Measurements from ENCODE around the gene STAB1. TPM values are rescaled to one million over a fixed set of nuclear protein-coding genes. Genes with fewer than 3 reads are reported as not detected.
A peak's percentile ranks its signal among the peaks of the same experiment; 100 is the strongest.

STAB1 gene
- total and polyA plus RNA-seq, 7 experiments from 2014 or later = 0.27 to 122 (median 26.1) TPM; not detected in 2

- Histone ChIP-seq H3K4me1 (ENCODE audit: control insufficient read depth in 2 of 2, insufficient read depth in 2 of 2, low read length in 2 of 2) (no peaks in the 10 kb centered on the region), H3K9me3 (ENCODE audit: control insufficient read depth in 2 of 3, low read length in 3 of 3) (no peaks in the 10 kb centered on the region), H3K27ac (ENCODE audit: low read depth, low read length) (no peak overlapping the region), H3K27me3 (ENCODE audit: control insufficient read depth in 2 of 2, insufficient read depth in 2 of 2, low read length in 2 of 2) (no peaks in the 10 kb centered on the region), H3K4me3 (ENCODE audit: low read length) (no peak overlapping the region), H3K36me3 (ENCODE audit: control insufficient read depth in 2 of 3, insufficient read depth in 3 of 3, low read length in 3 of 3) (peaks cover 0 to 32% (median 0%) of the 10 kb centered on the region in 3 experiments)
- H3K9me3 Mint-ChIP-seq = no peaks in the 10 kb centered on the region
- ChIA-PET POLR2A (no interaction called here), CTCF (no interaction called here)
- H3K27ac Mint-ChIP-seq = no peak overlapping the region
- H3K4me3 Mint-ChIP-seq = no peak overlapping the region
- H3K36me3 Mint-ChIP-seq = peaks cover 11 to 33% (median 17%) of the 10 kb centered on the region in 5 donors
- DNase-seq (no peak), ATAC-seq (no peak)
- H3K27me3 Mint-ChIP-seq = no peaks in the 10 kb centered on the region
- peaks cover 0 to 6% (median 0%) of the 10 kb centered on the region in 7 donors for H3K4me1 Mint-ChIP-seq
- intact Hi-C loops (cut with micrococcal nuclease) = no loop called here
Observed at GRCh38 chr3:52570076-52570475, 74.9 kb downstream of the STAB1 start.

GRCh38 chr3:52572221-52572620 is 77.1 kb downstream of the STAB1 start:
- peaks cover 0 to 3% (median 0%) of the 10 kb centered on the region in 11 donors for H3K9me3 Mint-ChIP-seq
- no peak overlapping the region for H3K27ac ChIP-seq (ENCODE audit: low read depth, low read length)
- no peak overlapping the region for H3K4me3 Mint-ChIP-seq
- no peaks in the 10 kb centered on the region for H3K27me3 ChIP-seq (ENCODE audit: control insufficient read depth in 2 of 2, insufficient read depth in 2 of 2, low read length in 2 of 2)
- H3K4me1 Mint-ChIP-seq = peaks cover 0 to 9% (median 0%) of the 10 kb centered on the region in 7 donors
- ATAC-seq = no peak
- no peak for DNase-seq
- no peak overlapping the region for H3K4me3 ChIP-seq (ENCODE audit: low read length)
- ChIA-PET CTCF (no interaction called here), POLR2A (no interaction called here)
- peaks cover 0 to 45% (median 0%) of the 10 kb centered on the region in 3 experiments for H3K36me3 ChIP-seq (ENCODE audit: control insufficient read depth in 2 of 3, insufficient read depth in 3 of 3, low read length in 3 of 3)
- no peaks in the 10 kb centered on the region for H3K4me1 ChIP-seq (ENCODE audit: control insufficient read depth in 2 of 2, insufficient read depth in 2 of 2, low read length in 2 of 2)
- H3K36me3 Mint-ChIP-seq = peaks cover 11 to 40% (median 22%) of the 10 kb centered on the region in 5 donors
- no peaks in the 10 kb centered on the region for H3K9me3 ChIP-seq (ENCODE audit: control insufficient read depth in 2 of 3, low read length in 3 of 3)
- intact Hi-C loops (cut with micrococcal nuclease) = no loop called here
- peak overlapping the region in 1 of 9 donors; percentile 8 for H3K27ac Mint-ChIP-seq
- no peaks in the 10 kb centered on the region for H3K27me3 Mint-ChIP-seq

Other genes starting within 250 kb of the STAB1 start
- gene PPM1M, start 249.6 kb upstream of the STAB1 start, total RNA-seq = 10 to 100 TPM; 55.8 to 81.0 (median 74.5) TPM
- 100 to 1,000 TPM in 1 of 2 donors, 10 to 100 TPM in 1; 68.8 to 135 TPM for gene PPM1M, start 249.6 kb upstream of the STAB1 start, polyA plus RNA-seq
- 100 to 1,000 TPM; 112 to 161 (median 135) TPM for gene WDR82, start 216.7 kb upstream of the STAB1 start, total RNA-seq
- 100 to 1,000 TPM; 127 to 181 TPM for gene WDR82, start 216.7 kb upstream of the STAB1 start, polyA plus RNA-seq
- 10 to 100 TPM; 24.3 to 38.3 (median 32.8) TPM for gene GLYCTK, start 207.5 kb upstream of the STAB1 start, total RNA-seq
- gene GLYCTK, start 207.5 kb upstream of the STAB1 start, polyA plus RNA-seq = 10 to 100 TPM in 1 of 2 donors, 1 to 10 TPM in 1; 8.0 to 15.5 TPM
- 10 to 100 TPM; 32.1 to 69.2 (median 49.0) TPM for gene DNAH1, start 179.0 kb upstream of the STAB1 start, total RNA-seq
- 1 to 10 TPM in 1 of 2 donors, under 1 TPM in 1; 0.35 to 1.7 TPM for gene DNAH1, start 179.0 kb upstream of the STAB1 start, polyA plus RNA-seq
- gene BAP1, start 85.3 kb upstream of the STAB1 start, total RNA-seq = 100 to 1,000 TPM in 2 of 5 experiments, 10 to 100 TPM in 3; 86.7 to 116 (median 92.5) TPM
- 10 to 100 TPM; 13.6 to 26.6 TPM for gene BAP1, start 85.3 kb upstream of the STAB1 start, polyA plus RNA-seq
- 10 to 100 TPM; 13.7 to 18.7 (median 15.5) TPM for gene PHF7, start 84.7 kb upstream of the STAB1 start, total RNA-seq
- gene PHF7, start 84.7 kb upstream of the STAB1 start, polyA plus RNA-seq = 1 to 10 TPM; 7.6 to 8.9 TPM
- gene SEMA3G, start 50.2 kb upstream of the STAB1 start, total RNA-seq = under 1 TPM in 2 of 5 experiments, not detected in 3; 0.10 to 0.24 TPM
- gene SEMA3G, start 50.2 kb upstream of the STAB1 start, polyA plus RNA-seq = not detected
- gene TNNC1, start 41.3 kb upstream of the STAB1 start, total RNA-seq = 1 to 10 TPM; 2.2 to 8.4 (median 6.5) TPM
- gene TNNC1, start 41.3 kb upstream of the STAB1 start, polyA plus RNA-seq = 1 to 10 TPM in 1 of 2 donors, under 1 TPM in 1; 0.73 to 1.5 TPM
- 100 to 1,000 TPM in 4 of 5 experiments, 10 to 100 TPM in 1; 86.8 to 210 (median 162) TPM for gene NISCH, start 39.7 kb upstream of the STAB1 start, total RNA-seq
- 10 to 100 TPM; 21.4 to 35.0 TPM for gene NISCH, start 39.7 kb upstream of the STAB1 start, polyA plus RNA-seq
- gene NT5DC2, start 38.5 kb downstream of the STAB1 start, total RNA-seq = 10 to 100 TPM in 1 of 5 experiments, 1 to 10 TPM in 4; 2.1 to 23.0 (median 3.9) TPM
- 1 to 10 TPM in 1 of 2 donors, not detected in 1; 1.3 TPM for gene NT5DC2, start 38.5 kb downstream of the STAB1 start, polyA plus RNA-seq
- gene UQCC5, start 41.3 kb downstream of the STAB1 start, total RNA-seq = 10 to 100 TPM in 3 of 5 experiments, 1 to 10 TPM in 2; 5.4 to 11.9 (median 10.7) TPM
- gene UQCC5, start 41.3 kb downstream of the STAB1 start, polyA plus RNA-seq = 10 to 100 TPM; 24.3 to 28.2 TPM
- 10 to 100 TPM; 58.4 to 83.8 (median 74.2) TPM for gene PBRM1, start 190.6 kb downstream of the STAB1 start, total RNA-seq
- 100 to 1,000 TPM in 1 of 2 donors, 10 to 100 TPM in 1; 94.0 to 109 TPM for gene PBRM1, start 190.6 kb downstream of the STAB1 start, polyA plus RNA-seq
- 100 to 1,000 TPM in 2 of 5 experiments, 10 to 100 TPM in 3; 87.9 to 116 (median 97.2) TPM for gene GNL3, start 190.7 kb downstream of the STAB1 start, total RNA-seq
- gene GNL3, start 190.7 kb downstream of the STAB1 start, polyA plus RNA-seq = 10 to 100 TPM; 60.0 to 84.2 TPM
- 10 to 100 TPM; 18.9 to 47.7 (median 45.2) TPM for gene GLT8D1, start 210.5 kb downstream of the STAB1 start, total RNA-seq
- gene GLT8D1, start 210.5 kb downstream of the STAB1 start, polyA plus RNA-seq = 10 to 100 TPM; 62.5 to 80.9 TPM
- gene SPCS1, start 210.8 kb downstream of the STAB1 start, total RNA-seq = 10 to 100 TPM; 55.0 to 95.3 (median 78.2) TPM
- 100 to 1,000 TPM; 339 to 379 TPM for gene SPCS1, start 210.8 kb downstream of the STAB1 start, polyA plus RNA-seq

All from naive thymus-derived CD4-positive, alpha-beta T cell (primary cell).